ENCODE data around the gene STOML3.
A peak's percentile ranks its signal among the peaks of the same experiment; 100 is the strongest.
"Not testable (repeated sequence)": the region's sequence is repeated elsewhere in the genome, so short reads cannot be mapped to it uniquely, and the experiment has no call there.

The STOML3 gene

GRCh38 chr13:38990693-38991092, at the start of gene STOML3:
Gene STOML3 (minus strand): TSS chr13:38990831. CDS start chr13:38990721, 110 bp downstream.
- no peak for DNase-seq

- DNase-seq: no peak
Observed at GRCh38 chr13:39040206-39040605, 49.6 kb upstream of the STOML3 start.

- DNase-seq: no peak
Observed at GRCh38 chr13:39039041-39039440, 48.4 kb upstream of the STOML3 start.

- no peak for DNase-seq
Observed at GRCh38 chr13:39038569-39039030, 48.0 kb upstream of the STOML3 start.

GRCh38 chr13:39037880-39038568, 47.4 kb upstream of the STOML3 start, which contains the start of the genes NHLRC3 and PROSER1:
Gene NHLRC3 (plus strand): TSS chr13:39038456. CDS start chr13:39038640, 184 bp downstream.
Gene PROSER1 (minus strand): TSS chr13:39038089. CDS start chr13:39037242, 847 bp downstream.
- peak; percentile 96 to 97 for DNase-seq

GRCh38 chr13:39037410-39037879, 46.8 kb upstream of the STOML3 start:
- no peak for DNase-seq

- no peak for DNase-seq
Observed at GRCh38 chr13:39036212-39036611, 45.6 kb upstream of the STOML3 start.

- no peak for DNase-seq
Observed at GRCh38 chr13:39035799-39036198, 45.2 kb upstream of the STOML3 start.

GRCh38 chr13:39035204-39035603, 44.6 kb upstream of the STOML3 start:
- DNase-seq: no peak

- no peak for DNase-seq
Observed at GRCh38 chr13:39034085-39034484, 43.5 kb upstream of the STOML3 start.

- DNase-seq: no peak
Observed at GRCh38 chr13:39032150-39032549, 41.5 kb upstream of the STOML3 start.

- DNase-seq: no peak
Observed at GRCh38 chr13:39025433-39025839, 34.8 kb upstream of the STOML3 start.

GRCh38 chr13:39023761-39024160, 33.1 kb upstream of the STOML3 start:
- DNase-seq: no peak

- DNase-seq: no peak
Observed at GRCh38 chr13:39023316-39023715, 32.7 kb upstream of the STOML3 start.

- DNase-seq: no peak
Observed at GRCh38 chr13:39020853-39021462, 30.3 kb upstream of the STOML3 start.

GRCh38 chr13:39016787-39017186, 26.2 kb upstream of the STOML3 start:
- peak in 1 of 2 donors; percentile 40 for DNase-seq

GRCh38 chr13:39016087-39016486, 25.5 kb upstream of the STOML3 start:
- DNase-seq: no peak

GRCh38 chr13:39013462-39013861, 22.8 kb upstream of the STOML3 start:
- no peak for DNase-seq

- DNase-seq: no peak
Observed at GRCh38 chr13:39012608-39013007, 22.0 kb upstream of the STOML3 start.

GRCh38 chr13:39006371-39007111, 15.9 kb upstream of the STOML3 start:
- not testable (repeated sequence) for DNase-seq

- DNase-seq: no peak
Observed at GRCh38 chr13:38998739-38999138, 8.1 kb upstream of the STOML3 start.

GRCh38 chr13:38993381-38993780, 2.8 kb upstream of the STOML3 start:
- no peak for DNase-seq

- no peak for DNase-seq
Observed at GRCh38 chr13:38981096-38981495, 9.5 kb downstream of the STOML3 start.

- no peak for DNase-seq
Observed at GRCh38 chr13:38980750-38981078, 9.9 kb downstream of the STOML3 start.

Data from hippocampal formation (tissue), 2 donors.